Epidermal melanocyte (primary cell): ENCODE measurements around the gene GLOD5.

Experiments used
- DNase-seq: peaks from one replicate; pipeline ENCODE4 v3.0.0; 2011; ENCODE audit warnings: low spot score; ENCODE audit not compliant: insufficient read length

The GLOD5 gene

GRCh38 chrX:48761674-48762471, at the start of gene GLOD5:
GLOD5 (plus strand) TSS chrX:48761747; CDS start chrX:48761791, 44 bp downstream.
- DNase-seq: no peak

GRCh38 chrX:48711929-48712505, 49.5 kb upstream of the GLOD5 start:
- no peak for DNase-seq

GRCh38 chrX:48713847-48714246, 47.7 kb upstream of the GLOD5 start:
- DNase-seq: no peak

GRCh38 chrX:48714573-48714972, 47.0 kb upstream of the GLOD5 start:
- DNase-seq: no peak

- no peak for DNase-seq
Observed at GRCh38 chrX:48715072-48715471, 46.5 kb upstream of the GLOD5 start.

GRCh38 chrX:48715876-48716502, 45.6 kb upstream of the GLOD5 start:
- DNase-seq: no peak

GRCh38 chrX:48719958-48720357, 41.6 kb upstream of the GLOD5 start:
- no peak for DNase-seq

- no peak for DNase-seq
Observed at GRCh38 chrX:48720577-48721250, 40.8 kb upstream of the GLOD5 start.

GRCh38 chrX:48721916-48722315, 39.6 kb upstream of the GLOD5 start:
- DNase-seq: no peak

- DNase-seq: no peak
Observed at GRCh38 chrX:48726596-48726995, 35.0 kb upstream of the GLOD5 start.

- DNase-seq: no peak
Observed at GRCh38 chrX:48728653-48729052, 32.9 kb upstream of the GLOD5 start.

GRCh38 chrX:48736303-48736702, 25.2 kb upstream of the GLOD5 start:
- DNase-seq: no peak

- DNase-seq: no peak
Observed at GRCh38 chrX:48736878-48737212, 24.7 kb upstream of the GLOD5 start.

- DNase-seq: peak; percentile 78
Observed at GRCh38 chrX:48737213-48737938, 24.2 kb upstream of the GLOD5 start.

- no peak for DNase-seq
Observed at GRCh38 chrX:48737940-48738339, 23.6 kb upstream of the GLOD5 start.

- DNase-seq: no peak
Observed at GRCh38 chrX:48741834-48742233, 19.7 kb upstream of the GLOD5 start.

GRCh38 chrX:48745222-48745621, 16.3 kb upstream of the GLOD5 start:
- DNase-seq: no peak

GRCh38 chrX:48747415-48748016, 14.0 kb upstream of the GLOD5 start:
- no peak for DNase-seq

GRCh38 chrX:48749182-48749581, 12.4 kb upstream of the GLOD5 start:
- no peak for DNase-seq

GRCh38 chrX:48751343-48751742, 10.2 kb upstream of the GLOD5 start:
- DNase-seq: no peak

- DNase-seq: no peak
Observed at GRCh38 chrX:48752498-48752897, 9.0 kb upstream of the GLOD5 start.
